Measurements from ENCODE around the gene WNT3A.
A peak's percentile ranks its signal among the peaks of the same experiment; 100 is the strongest.

Gene WNT3A

GRCh38 chr1:228082214-228082917 is 75.6 kb downstream of the WNT3A start, which contains the start of gene ARF1:
TSS of gene ARF1 (plus strand) at chr1:228082708. CDS start at chr1:228097115, 14,407 bp downstream.
- TF ChIP-seq CTCF (IDR thresholded peaks at IDR 0.05; ENCODE audit: low read depth, low read length): no peak
- DNase-seq (ENCODE audit: low read depth in 2 of 2): peak; percentile 92 to 96

GRCh38 chr1:228082918-228083870 is 76.4 kb downstream of the WNT3A start:
- peak overlapping the region; percentile 78 to 95 for H3K4me3 ChIP-seq (replicated peaks in 1 of 2; ENCODE audit: low read depth in 2 of 2, low read length in 2 of 2)
- DNase-seq (ENCODE audit: low read depth in 2 of 2): peak; percentile 43 to 52
- TF ChIP-seq CTCF (IDR thresholded peaks at IDR 0.05; ENCODE audit: low read depth, low read length): no peak

More at GRCh38 chr1:228082214-228082917, 75.6 kb downstream of the WNT3A start, which contains the start of gene ARF1:
- H3K4me3 ChIP-seq (replicated peaks in 1 of 2; ENCODE audit: low read depth in 2 of 2, low read length in 2 of 2): peak within 1 kb of the TSS; percentile 88 to 95

GRCh38 chr1:228083871-228084278 is 77.1 kb downstream of the WNT3A start:
- TF ChIP-seq CTCF (IDR thresholded peaks at IDR 0.05; ENCODE audit: low read depth, low read length): no peak
- peak; percentile 34 to 43 for DNase-seq (ENCODE audit: low read depth in 2 of 2)
- H3K4me3 ChIP-seq (replicated peaks in 1 of 2; ENCODE audit: low read depth in 2 of 2, low read length in 2 of 2): peak overlapping the region; percentile 78 to 95

GRCh38 chr1:228084325-228084724 is 77.5 kb downstream of the WNT3A start:
- peak; percentile 74 to 91 for DNase-seq (ENCODE audit: low read depth in 2 of 2)
- H3K4me3 ChIP-seq (replicated peaks in 1 of 2; ENCODE audit: low read depth in 2 of 2, low read length in 2 of 2): peak overlapping the region; percentile 78 to 95
- no peak for TF ChIP-seq CTCF (IDR thresholded peaks at IDR 0.05; ENCODE audit: low read depth, low read length)

- no peak for TF ChIP-seq CTCF (IDR thresholded peaks at IDR 0.05; ENCODE audit: low read depth, low read length)
- no peak for DNase-seq (ENCODE audit: low read depth in 2 of 2)
- peak overlapping the region; percentile 78 to 95 for H3K4me3 ChIP-seq (replicated peaks in 1 of 2; ENCODE audit: low read depth in 2 of 2, low read length in 2 of 2)
Observed at GRCh38 chr1:228084797-228085196, 78.0 kb downstream of the WNT3A start.

- peak; percentile 90 to 91 for DNase-seq (ENCODE audit: low read depth in 2 of 2)
- no peak for TF ChIP-seq CTCF (IDR thresholded peaks at IDR 0.05; ENCODE audit: low read depth, low read length)
- peak overlapping the region; percentile 78 to 95 for H3K4me3 ChIP-seq (replicated peaks in 1 of 2; ENCODE audit: low read depth in 2 of 2, low read length in 2 of 2)
Observed at GRCh38 chr1:228085287-228085951, 78.6 kb downstream of the WNT3A start.
